ENCODE data around the gene PRR22. TPM values are rescaled to one million over a fixed set of nuclear protein-coding genes. Genes with fewer than 3 reads are reported as not detected.

Gene PRR22
- total RNA-seq, 4 donors from 2014 or later = 0.25 to 1.2 (median 0.62) TPM

DNA sequence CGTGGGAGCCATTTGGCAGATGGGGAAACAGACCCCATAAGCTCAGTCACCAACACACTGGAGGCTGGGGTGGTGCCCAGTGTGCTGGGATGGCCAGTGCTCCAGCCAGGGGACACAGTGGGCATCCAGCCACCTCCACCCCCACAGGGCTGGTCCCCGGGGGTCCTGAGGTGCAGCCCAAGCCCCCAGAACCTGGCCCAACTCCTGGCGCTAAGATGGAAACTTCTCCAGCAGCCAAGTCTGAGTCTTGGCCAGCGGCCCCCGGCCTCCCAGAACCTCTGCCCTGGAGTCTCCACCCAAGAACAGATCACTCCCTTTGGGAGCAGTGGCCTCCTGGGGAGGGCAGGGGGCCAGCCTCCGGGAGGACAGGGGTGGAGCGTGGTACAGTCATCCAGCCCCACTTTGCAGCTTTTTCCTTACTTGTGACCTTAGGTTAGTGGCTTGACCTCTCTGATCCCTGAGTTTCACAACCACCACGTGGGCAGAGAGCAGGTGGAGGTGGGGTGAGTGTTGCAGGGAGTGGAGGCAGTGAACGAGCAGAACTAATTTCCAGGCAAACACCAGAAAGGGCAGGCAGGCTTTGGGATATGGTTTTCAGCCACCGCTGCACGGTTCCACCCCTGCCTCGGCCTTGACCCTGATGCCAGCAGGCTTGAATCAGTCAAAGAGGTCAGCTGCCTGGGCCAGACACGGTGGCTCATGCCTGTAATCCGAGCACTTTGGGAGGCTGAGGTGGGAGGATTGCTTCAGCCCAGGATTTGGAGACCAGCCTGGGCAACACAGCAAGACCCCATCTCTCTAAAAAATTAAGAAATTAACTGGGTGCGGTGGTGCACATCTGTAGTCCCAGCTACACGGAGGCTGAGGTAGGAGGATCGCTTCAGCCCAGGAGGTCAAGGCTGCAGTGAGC is 16.1 kb upstream of the PRR22 start:
- TF ChIP-seq, protein P1, sequence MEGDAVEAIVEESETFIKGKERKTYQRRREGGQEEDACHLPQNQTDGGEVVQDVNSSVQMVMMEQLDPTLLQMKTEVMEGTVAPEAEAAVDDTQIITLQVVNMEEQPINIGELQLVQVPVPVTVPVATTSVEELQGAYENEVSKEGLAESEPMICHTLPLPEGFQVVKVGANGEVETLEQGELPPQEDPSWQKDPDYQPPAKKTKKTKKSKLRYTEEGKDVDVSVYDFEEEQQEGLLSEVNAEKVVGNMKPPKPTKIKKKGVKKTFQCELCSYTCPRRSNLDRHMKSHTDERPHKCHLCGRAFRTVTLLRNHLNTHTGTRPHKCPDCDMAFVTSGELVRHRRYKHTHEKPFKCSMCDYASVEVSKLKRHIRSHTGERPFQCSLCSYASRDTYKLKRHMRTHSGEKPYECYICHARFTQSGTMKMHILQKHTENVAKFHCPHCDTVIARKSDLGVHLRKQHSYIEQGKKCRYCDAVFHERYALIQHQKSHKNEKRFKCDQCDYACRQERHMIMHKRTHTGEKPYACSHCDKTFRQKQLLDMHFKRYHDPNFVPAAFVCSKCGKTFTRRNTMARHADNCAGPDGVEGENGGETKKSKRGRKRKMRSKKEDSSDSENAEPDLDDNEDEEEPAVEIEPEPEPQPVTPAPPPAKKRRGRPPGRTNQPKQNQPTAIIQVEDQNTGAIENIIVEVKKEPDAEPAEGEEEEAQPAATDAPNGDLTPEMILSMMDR (IDR thresholded peaks at IDR 0.05) = no peak
- no peak for TF ChIP-seq POLR2A (IDR thresholded peaks at IDR 0.05)
- DNase-seq (ENCODE audit: low spot score in 2 of 2) = no peak
- intact Hi-C loops (cut with DNase I; ENCODE audit: low total_unique reads) = loop anchor here (10.0 kb wide), 1 partner anchor 224 kb away; no protein-coding TSS in a partner anchor
- H3K4me3 ChIP-seq (ENCODE audit: low read depth, poor library complexity, severe bottlenecking) = no peak overlapping the region
- 63 to 73% methylated on average over 13 to 16 of the region's 17 CpGs for WGBS, 2 donors

DNA sequence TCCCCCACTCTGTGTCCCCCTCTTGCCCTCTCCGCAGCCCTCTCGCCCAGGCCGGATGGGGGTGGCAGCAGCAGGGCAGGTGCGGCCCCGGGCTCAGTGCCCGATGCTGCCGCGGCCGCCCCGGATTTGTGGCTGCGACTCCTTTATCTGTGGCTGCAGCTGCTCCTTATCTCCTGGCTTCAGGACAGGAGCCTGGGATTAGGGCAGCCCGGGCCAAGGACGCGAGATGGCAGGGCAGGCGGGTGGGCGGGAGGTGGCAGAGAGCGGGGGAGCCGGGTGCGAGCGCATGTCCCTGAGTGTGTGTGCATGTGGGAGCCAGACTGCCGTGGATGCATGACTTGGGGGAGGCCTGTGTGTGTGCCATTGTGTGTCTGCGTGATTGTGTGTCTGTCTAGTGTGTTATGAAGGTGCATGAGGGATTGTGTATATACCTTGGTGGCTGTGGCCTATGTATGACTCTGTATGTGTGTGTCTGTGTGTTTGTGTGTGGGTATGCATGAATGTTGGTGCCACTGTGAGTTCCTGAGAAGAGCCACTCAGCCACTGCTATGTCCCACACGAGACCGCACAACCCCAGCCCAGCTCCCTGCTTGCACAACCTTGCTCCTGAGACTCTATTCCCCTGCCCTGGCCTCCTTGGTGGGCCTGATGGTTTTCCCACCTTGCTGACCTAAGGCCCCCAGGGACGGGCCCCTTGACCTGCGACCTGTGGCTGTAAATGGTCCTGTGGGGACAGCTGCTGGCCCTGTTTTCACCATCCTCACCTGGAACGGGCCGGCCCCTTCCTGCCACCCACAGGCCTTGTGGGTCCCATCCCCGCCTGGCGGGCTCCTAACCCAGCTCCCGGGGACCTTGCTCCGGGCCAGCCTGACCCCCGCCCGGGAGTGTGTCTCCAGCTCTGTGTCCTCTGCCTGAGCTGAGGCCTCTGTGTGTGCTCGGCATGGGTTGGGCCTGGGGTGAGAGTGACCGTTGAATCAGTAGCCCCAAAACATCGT is 15.0 kb upstream of the PRR22 start:
- 66 to 68% methylated on average over 37 of the region's 37 CpGs for WGBS, 2 donors
- no peak for DNase-seq (ENCODE audit: low spot score in 2 of 2)
- TF ChIP-seq, protein P1 (IDR thresholded peaks at IDR 0.05) = no peak
- TF ChIP-seq POLR2A (IDR thresholded peaks at IDR 0.05) = no peak
- intact Hi-C loops (cut with DNase I; ENCODE audit: low total_unique reads) = loop anchor here (10.0 kb wide), 1 partner anchor 225 kb away; no protein-coding TSS in a partner anchor
- H3K4me3 ChIP-seq (ENCODE audit: low read depth, poor library complexity, severe bottlenecking) = no peak overlapping the region

DNA sequence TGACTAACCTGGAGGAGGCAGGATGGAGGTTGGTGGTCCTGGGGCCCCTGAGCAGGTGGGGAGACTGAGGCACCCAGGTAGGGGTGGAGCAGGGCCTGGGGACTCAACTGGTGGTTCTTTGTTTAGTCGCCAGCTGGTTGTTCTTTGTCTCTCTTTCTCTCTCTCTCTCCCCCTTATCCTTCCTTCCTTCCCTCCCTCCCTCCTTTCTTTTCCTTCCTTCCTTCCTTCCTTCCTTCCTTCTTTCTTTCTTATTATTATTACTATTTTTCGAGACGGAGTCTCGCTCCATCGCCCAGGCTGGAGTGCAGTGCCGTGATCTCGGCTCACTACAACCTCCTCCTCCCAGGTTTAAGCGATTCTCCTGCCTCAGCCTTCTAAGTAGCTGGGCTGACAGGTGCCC is 13.7 kb upstream of the PRR22 start:
- WGBS, 2 donors = 86 to 87% methylated on average over 8 of the region's 8 CpGs
- intact Hi-C loops (cut with DNase I; ENCODE audit: low total_unique reads) = no loop called here
- no peak for DNase-seq (ENCODE audit: low spot score in 2 of 2)

DNA sequence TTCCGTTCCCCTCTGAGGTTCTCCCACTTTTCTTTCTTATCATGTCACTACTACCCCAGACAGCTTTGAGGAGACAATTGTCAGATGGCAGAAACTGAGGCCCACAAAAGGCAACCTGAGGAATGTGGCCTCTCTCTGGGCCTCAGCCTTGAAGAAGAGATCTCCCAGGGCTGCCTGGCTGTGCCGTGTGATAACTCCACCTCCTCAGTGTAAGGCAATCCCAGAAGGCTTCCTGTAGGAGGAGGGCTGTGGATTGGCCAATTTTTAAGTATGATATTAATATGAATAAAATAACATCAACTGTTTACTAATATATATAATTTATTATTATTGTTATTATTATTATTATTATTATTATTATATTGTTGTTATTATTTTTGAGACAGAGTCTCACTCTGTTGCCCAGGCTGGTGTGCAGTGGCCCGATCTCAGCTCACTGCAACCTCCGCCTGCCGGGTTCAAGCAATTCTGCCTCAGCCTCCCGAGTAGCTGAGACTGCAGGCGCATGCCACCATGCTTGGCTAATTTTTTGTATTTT is 10.9 kb upstream of the PRR22 start:
- 84 to 91% methylated on average over 7 of the region's 7 CpGs for WGBS, 2 donors
- intact Hi-C loops (cut with DNase I; ENCODE audit: low total_unique reads) = no loop called here
- TF ChIP-seq POLR2A (IDR thresholded peaks at IDR 0.05) = no peak
- TF ChIP-seq, protein P1 (IDR thresholded peaks at IDR 0.05) = no peak
- DNase-seq (ENCODE audit: low spot score in 2 of 2) = no peak
- no peak overlapping the region for H3K4me3 ChIP-seq (ENCODE audit: low read depth, poor library complexity, severe bottlenecking)

More for the DNA sequence above, 13.7 kb upstream of the PRR22 start:
- no peak overlapping the region for H3K4me3 ChIP-seq (ENCODE audit: low read depth, poor library complexity, severe bottlenecking)
- TF ChIP-seq, protein P1 (IDR thresholded peaks at IDR 0.05) = no peak
- TF ChIP-seq POLR2A (IDR thresholded peaks at IDR 0.05) = no peak

DNA sequence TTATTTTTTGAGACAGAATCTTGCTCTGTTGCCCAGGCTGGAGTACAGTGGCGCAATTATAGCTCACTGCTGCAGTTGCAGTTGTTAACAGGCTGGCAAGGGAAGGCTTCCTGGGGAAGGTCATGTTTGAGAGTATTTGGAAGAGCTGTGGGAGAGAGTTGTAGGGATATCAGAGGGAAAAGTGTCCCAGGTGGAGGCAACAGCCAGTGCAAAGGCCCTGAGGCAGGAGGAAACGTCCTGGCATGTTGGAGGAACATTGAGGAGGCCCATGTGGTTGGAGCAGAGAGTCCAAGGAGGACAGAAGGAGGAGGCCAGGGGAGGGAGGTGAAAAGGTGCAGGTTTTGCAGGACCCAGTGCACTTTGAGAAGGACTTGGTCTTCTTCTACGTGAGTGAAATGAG is 8.6 kb upstream of the PRR22 start:
- WGBS, 2 donors = 86 to 87% methylated on average over 3 of the region's 3 CpGs
- no peak for DNase-seq (ENCODE audit: low spot score in 2 of 2)
- intact Hi-C loops (cut with DNase I; ENCODE audit: low total_unique reads) = no loop called here
- no peak for TF ChIP-seq POLR2A (IDR thresholded peaks at IDR 0.05)
- TF ChIP-seq, protein P1 (IDR thresholded peaks at IDR 0.05) = no peak
- no peak overlapping the region for H3K4me3 ChIP-seq (ENCODE audit: low read depth, poor library complexity, severe bottlenecking)

All from lower leg skin (tissue), 4 donors.